Glutamatergic neuron (in vitro differentiated cells): ENCODE measurements around the gene PRSS36. TPM values are rescaled to one million over a fixed set of nuclear protein-coding genes. Genes with fewer than 3 reads are reported as not detected.
"Not testable (repeated sequence)": the region's sequence is repeated elsewhere in the genome, so short reads cannot be mapped to it uniquely, and the experiment has no call there.

ENCODE experiments used
- DNase-seq: peaks from one replicate; pipeline ENCODE4 v3.0.0; 2022
- H3K27ac Mint-ChIP-seq: one replicate; pipeline ENCODE4 v1.8.0; 2020; ENCODE audit warnings: mild to moderate bottlenecking, mixed read lengths, inconsistent platforms; ENCODE audit not compliant: unreplicated experiment
- H3K27me3 Mint-ChIP-seq: one replicate; pipeline ENCODE4 v1.8.0; 2020; ENCODE audit warnings: mild to moderate bottlenecking, moderate library complexity, mixed read lengths, inconsistent platforms; ENCODE audit not compliant: unreplicated experiment
- H3K36me3 Mint-ChIP-seq: one replicate; pipeline ENCODE4 v1.8.0; 2020; ENCODE audit warnings: mild to moderate bottlenecking, mixed read lengths, inconsistent platforms; ENCODE audit not compliant: unreplicated experiment
- H3K4me1 Mint-ChIP-seq: one replicate; pipeline ENCODE4 v1.8.0; 2020; ENCODE audit warnings: mild to moderate bottlenecking, low read depth, mixed read lengths, inconsistent platforms; ENCODE audit not compliant: unreplicated experiment
- H3K4me3 Mint-ChIP-seq: one replicate; pipeline ENCODE4 v1.8.0; 2020; ENCODE audit warnings: mild to moderate bottlenecking, mixed read lengths, inconsistent platforms; ENCODE audit not compliant: unreplicated experiment
- H3K9me3 Mint-ChIP-seq: one replicate; pipeline ENCODE4 v1.8.0; 2020; ENCODE audit warnings: mild to moderate bottlenecking, moderate library complexity, mixed read lengths, inconsistent platforms; ENCODE audit not compliant: unreplicated experiment
- total RNA-seq: library from RNA; stranded (reverse); fragmentation: NEBNext Ultra II Directional; extraction: Animal tissue kit (Norgen Biotek cat#: 25700); gene quantifications from one replicate; pipeline ENCODE4 v1.2.1, GENCODE V29; 2021; ENCODE audit not compliant: unreplicated experiment
- TF ChIP-seq, protein P1 (sequence below): fragments of 200-600 bp; sonication (generic); IDR thresholded peaks from one replicate; pipeline ENCODE4 v1.5.0; 2021; ENCODE audit not compliant: partially characterized antibody, unreplicated experiment

PRSS36 gene
- total RNA-seq, 1 donor from 2014 or later, result 0.61 TPM

DNA sequence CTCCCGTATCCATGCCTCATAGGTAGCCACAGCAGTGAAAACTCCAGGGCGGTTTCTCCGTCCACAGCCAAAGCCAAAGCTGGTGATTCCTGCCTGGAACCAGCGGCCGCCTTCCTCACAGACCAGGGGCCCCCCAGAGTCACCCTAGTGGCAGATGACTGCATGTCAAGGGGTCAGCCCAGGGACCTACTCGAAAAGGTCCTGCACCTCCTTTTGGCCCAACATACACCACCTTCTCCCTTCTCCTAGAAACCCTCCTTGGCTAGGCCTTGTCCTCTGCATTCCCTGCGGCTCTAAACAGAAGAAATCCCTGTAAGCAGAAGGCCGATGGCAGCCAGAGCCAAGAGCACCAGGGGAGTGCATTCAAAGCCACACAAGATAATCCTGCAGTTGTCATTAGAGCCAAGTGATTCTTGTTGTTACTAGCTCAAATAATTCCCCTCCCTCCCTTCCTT lies 6.1 kb downstream of the PRSS36 start:
- H3K36me3 Mint-ChIP-seq, result peaks cover 4% of the 10 kb centered on the region

DNA sequence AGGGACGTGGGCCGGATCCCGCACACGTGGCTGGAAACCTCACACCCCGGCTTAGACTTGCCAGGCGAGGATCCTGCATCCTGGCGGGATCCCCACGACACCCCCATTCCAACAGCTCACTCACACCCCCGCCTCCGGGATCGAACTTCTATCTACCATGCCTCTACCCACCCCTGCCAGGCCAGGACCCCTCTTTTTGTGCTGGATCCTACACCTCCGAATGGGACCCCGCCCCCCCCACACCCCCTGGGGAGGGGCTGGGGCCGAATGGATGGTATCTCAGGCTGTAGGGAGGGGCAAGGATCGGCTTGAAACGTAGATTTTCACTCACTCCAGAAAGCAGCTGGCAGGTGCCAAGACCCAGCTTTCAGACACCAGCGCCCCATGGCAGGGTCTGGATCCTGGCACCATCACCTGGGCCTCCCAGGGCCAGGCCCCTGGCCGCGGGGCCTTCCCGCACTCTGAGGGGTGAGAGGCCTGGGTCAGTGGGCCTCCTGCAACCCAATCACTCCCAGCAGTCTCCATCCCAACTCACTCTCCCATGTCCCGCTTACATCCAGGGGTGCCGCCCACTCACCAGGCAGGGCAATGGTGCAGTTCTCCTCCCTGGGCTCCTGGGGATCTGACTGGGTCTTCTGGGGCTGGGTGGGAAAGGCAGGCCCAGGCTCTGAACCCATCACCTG lies 6.7 kb downstream of the PRSS36 start:
- Mint-ChIP-seq H3K27ac (no peak overlapping the region), H3K36me3 (peaks cover 4% of the 10 kb centered on the region), H3K4me3 (peak overlapping the region; percentile 49), H3K27me3 (peaks cover 16% of the 10 kb centered on the region), H3K9me3 (peaks cover 7% of the 10 kb centered on the region), H3K4me1 (peaks cover 3% of the 10 kb centered on the region)
- TF ChIP-seq, protein P1, sequence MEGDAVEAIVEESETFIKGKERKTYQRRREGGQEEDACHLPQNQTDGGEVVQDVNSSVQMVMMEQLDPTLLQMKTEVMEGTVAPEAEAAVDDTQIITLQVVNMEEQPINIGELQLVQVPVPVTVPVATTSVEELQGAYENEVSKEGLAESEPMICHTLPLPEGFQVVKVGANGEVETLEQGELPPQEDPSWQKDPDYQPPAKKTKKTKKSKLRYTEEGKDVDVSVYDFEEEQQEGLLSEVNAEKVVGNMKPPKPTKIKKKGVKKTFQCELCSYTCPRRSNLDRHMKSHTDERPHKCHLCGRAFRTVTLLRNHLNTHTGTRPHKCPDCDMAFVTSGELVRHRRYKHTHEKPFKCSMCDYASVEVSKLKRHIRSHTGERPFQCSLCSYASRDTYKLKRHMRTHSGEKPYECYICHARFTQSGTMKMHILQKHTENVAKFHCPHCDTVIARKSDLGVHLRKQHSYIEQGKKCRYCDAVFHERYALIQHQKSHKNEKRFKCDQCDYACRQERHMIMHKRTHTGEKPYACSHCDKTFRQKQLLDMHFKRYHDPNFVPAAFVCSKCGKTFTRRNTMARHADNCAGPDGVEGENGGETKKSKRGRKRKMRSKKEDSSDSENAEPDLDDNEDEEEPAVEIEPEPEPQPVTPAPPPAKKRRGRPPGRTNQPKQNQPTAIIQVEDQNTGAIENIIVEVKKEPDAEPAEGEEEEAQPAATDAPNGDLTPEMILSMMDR, result no peak
- no peak for DNase-seq

More for the DNA sequence above, 6.1 kb downstream of the PRSS36 start:
- Mint-ChIP-seq H3K9me3 (peaks cover 7% of the 10 kb centered on the region), H3K27ac (peak overlapping the region; percentile 62), H3K4me3 (peak overlapping the region; percentile 49), H3K4me1 (peaks cover 3% of the 10 kb centered on the region), H3K27me3 (peaks cover 16% of the 10 kb centered on the region)
- DNase-seq, result no peak
- TF ChIP-seq, protein P1, result no peak

DNA sequence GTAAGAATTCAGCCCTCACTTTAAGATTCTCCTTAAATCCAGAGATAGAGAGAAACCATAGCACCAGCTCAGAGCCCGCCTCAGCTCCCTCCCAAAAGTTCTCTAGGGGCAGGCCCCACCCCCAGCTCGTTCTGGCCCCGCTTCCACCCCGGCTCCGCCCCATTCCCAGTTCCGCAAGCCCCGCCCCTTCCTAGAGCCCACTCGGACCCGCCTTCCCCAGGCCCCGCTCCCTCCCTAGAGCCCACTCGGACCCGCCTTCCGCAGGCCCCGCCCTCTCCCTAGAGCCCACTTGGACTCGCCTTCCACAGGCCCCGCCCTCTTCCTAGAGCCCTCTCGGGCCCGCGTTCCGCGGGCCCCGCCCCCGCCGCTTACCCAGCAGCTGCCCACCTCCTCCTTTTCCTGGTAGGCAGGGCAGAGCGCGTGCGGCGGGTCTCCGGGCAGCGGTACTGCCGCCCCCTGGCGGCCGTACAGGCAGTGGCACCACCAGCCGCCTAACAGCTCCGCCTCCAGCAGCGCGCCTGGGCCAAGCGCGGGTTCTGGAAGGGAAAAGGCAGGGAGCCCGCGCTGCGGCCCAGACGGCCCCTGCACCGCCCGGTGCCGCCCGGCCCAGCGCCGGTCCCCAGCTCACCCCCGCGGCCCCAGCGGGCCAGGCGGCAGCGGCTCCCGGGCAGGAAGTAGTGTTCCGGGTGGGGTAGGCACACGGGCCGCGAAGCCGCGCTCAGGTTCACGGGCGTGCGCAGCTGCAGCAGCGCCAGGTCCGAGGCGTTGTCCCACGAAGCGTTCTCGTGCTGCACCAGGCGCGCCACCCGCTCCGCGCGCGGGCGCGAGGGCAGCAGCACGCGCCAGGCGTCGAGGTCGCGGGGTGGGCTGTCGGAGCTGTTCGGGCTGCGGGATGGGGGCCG lies 7.5 kb downstream of the PRSS36 start:
- Mint-ChIP-seq H3K27me3 (peaks cover 10% of the 10 kb centered on the region), H3K9me3 (peaks cover 6% of the 10 kb centered on the region), H3K4me1 (peaks cover 2% of the 10 kb centered on the region), H3K36me3 (no peaks in the 10 kb centered on the region), H3K27ac (peak overlapping the region; percentile 73), H3K4me3 (peak overlapping the region; percentile 78)
- DNase-seq, result peak; percentile 99
- TF ChIP-seq, protein P1, result peak; percentile 100

DNA sequence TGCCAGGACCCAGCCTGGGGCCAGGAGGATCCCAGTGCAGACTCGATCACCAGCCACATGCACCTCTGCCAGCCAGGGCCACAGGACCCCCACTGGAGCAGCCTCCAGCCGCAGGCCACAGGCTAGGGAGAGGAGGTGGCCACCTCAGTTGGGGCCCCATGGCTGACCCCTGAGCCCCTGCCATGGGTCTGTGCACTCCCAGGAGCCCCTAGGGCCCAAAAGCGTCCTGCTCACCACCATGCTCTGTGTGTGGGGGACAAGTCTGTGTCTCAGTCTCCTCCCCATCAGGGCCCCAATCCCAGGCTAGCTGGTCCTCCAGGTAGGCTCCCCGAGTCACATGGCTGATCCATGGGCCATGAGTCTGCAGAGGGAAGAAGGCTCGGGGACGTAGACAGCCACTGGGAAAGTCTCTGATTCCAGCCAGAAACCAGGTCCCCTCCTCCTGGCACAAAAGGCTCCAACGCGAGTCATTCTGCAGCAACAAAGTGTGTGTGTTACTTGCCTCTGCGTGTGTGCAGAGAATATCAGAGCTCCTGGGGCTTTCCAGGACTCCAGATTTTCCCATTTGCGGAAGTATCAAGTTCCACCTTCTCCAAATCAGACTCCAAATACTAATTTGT lies 8.3 kb downstream of the PRSS36 start:
- no peaks in the 10 kb centered on the region for H3K36me3 Mint-ChIP-seq
- DNase-seq, result no peak
- peaks cover 6% of the 10 kb centered on the region for H3K9me3 Mint-ChIP-seq
- peak overlapping the region; percentile 73 for H3K27ac Mint-ChIP-seq
- peak overlapping the region; percentile 78 for H3K4me3 Mint-ChIP-seq
- TF ChIP-seq, protein P1, result no peak
- peaks cover 2% of the 10 kb centered on the region for H3K4me1 Mint-ChIP-seq
- peaks cover 7% of the 10 kb centered on the region for H3K27me3 Mint-ChIP-seq

DNA sequence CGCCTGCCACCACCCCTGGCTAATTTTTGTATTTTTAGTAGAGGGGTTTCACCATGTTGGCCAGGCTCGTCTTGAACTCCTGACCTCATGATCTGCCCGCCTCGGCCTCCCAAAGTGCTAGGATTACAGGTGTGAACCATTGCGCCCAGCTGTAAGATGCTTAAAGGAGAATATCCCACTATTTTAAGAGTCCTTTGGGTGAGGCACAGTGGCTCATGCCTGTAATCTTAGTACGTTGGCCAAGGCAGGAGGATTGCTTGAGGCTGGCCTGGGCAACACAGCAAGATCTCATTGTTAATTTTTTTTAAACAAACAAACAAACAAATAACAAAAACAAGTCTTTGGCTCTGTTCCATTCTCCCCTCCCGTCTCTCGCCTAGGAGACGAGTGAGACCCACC lies 8.8 kb downstream of the PRSS36 start:
- H3K27ac Mint-ChIP-seq, H3K9me3 Mint-ChIP-seq, H3K36me3 Mint-ChIP-seq, DNase-seq, H3K4me1 Mint-ChIP-seq, H3K4me3 Mint-ChIP-seq, H3K27me3 Mint-ChIP-seq: not testable (repeated sequence)
